H9 (cell line): ENCODE data around the gene SH3GL1. TPM values are rescaled to one million over a fixed set of nuclear protein-coding genes. Genes with fewer than 3 reads are reported as not detected.
A peak's percentile ranks its signal among the peaks of the same experiment; 100 is the strongest.

Source experiments
- DNase-seq: peaks from one replicate; pipeline ENCODE4 v3.0.0-alpha.2; 2017
- H2AFZ ChIP-seq: one replicate; pipeline ENCODE4 v1.6.1; 2013; ENCODE audit warnings: mild to moderate bottlenecking, low read length, control low read depth, moderate library complexity
- H2AK5ac ChIP-seq: 2 replicates; pipeline ENCODE4 v1.6.1; 2013; ENCODE audit warnings: low read length, control low read depth, mixed read lengths; ENCODE audit not compliant: insufficient read length
- H2BK120ac ChIP-seq: one replicate; pipeline ENCODE4 v1.6.1; 2013; ENCODE audit warnings: low read depth, mild to moderate bottlenecking, low read length, control low read depth, inconsistent platforms; ENCODE audit not compliant: poor library complexity, severe bottlenecking
- H2BK12ac ChIP-seq: 2 replicates; pipeline ENCODE4 v1.6.1; 2013; ENCODE audit warnings: low read length, control low read depth, mixed read lengths, low read depth; ENCODE audit not compliant: insufficient read length
- H2BK15ac ChIP-seq: 2 replicates; pipeline ENCODE4 v1.6.1; 2013; ENCODE audit warnings: low read depth, low read length, control low read depth
- H2BK20ac ChIP-seq: one replicate; pipeline ENCODE4 v1.6.1; 2013; ENCODE audit warnings: low read depth, mild to moderate bottlenecking, low read length, control low read depth, inconsistent platforms; ENCODE audit not compliant: poor library complexity, severe bottlenecking
- H2BK5ac ChIP-seq: 2 replicates; pipeline ENCODE4 v1.6.1; 2013; ENCODE audit warnings: low read length, control low read depth, mixed read lengths; ENCODE audit not compliant: insufficient read length
- H3K14ac ChIP-seq: 2 replicates; pipeline ENCODE4 v1.6.1; 2013; ENCODE audit warnings: low read length, control low read depth; ENCODE audit not compliant: insufficient read depth
- H3K18ac ChIP-seq: 2 replicates; pipeline ENCODE4 v1.6.1; 2013; ENCODE audit warnings: low read depth, mild to moderate bottlenecking, mixed read lengths, low read length, control low read depth; ENCODE audit not compliant: insufficient read length
- H3K23ac ChIP-seq: 2 replicates; pipeline ENCODE4 v1.6.1; 2013; ENCODE audit warnings: low read length, control low read depth, mixed read lengths, low read depth; ENCODE audit not compliant: insufficient read length
- H3K23me2 ChIP-seq: 2 replicates; pipeline ENCODE4 v1.6.1; 2013; ENCODE audit warnings: low read depth, mild to moderate bottlenecking, mixed read lengths, low read length, control low read depth; ENCODE audit not compliant: insufficient read length, poor library complexity, severe bottlenecking
- H3K27ac ChIP-seq: 2 replicates; pipeline ENCODE4 v1.5.1; 2013; ENCODE audit warnings: low read length, control low read depth, mixed read lengths, low read depth; ENCODE audit not compliant: insufficient read length
- H3K27me3 ChIP-seq: 2 replicates; pipeline ENCODE4 v1.6.1; 2013; ENCODE audit warnings: low read length, control low read depth, inconsistent platforms; ENCODE audit not compliant: insufficient read depth
- H3K4ac ChIP-seq: 2 replicates; pipeline ENCODE4 v1.6.1; 2013; ENCODE audit warnings: low read depth, mild to moderate bottlenecking, control low read depth, inconsistent platforms, low read length, moderate library complexity
- H3K4me1 ChIP-seq: 2 replicates; pipeline ENCODE4 v1.6.1; 2013; ENCODE audit warnings: low read length, control low read depth, inconsistent platforms; ENCODE audit not compliant: insufficient read depth
- H3K4me2 ChIP-seq: 2 replicates; pipeline ENCODE4 v1.6.1; 2013; ENCODE audit warnings: low read length, control low read depth, mixed read lengths; ENCODE audit not compliant: insufficient read length, insufficient read depth
- H3K56ac ChIP-seq: 2 replicates; pipeline ENCODE4 v1.6.1; 2013; ENCODE audit warnings: low read depth, mild to moderate bottlenecking, mixed read lengths, low read length, control low read depth; ENCODE audit not compliant: insufficient read length
- H3K79me1 ChIP-seq: 2 replicates; pipeline ENCODE4 v1.6.1; 2013; ENCODE audit warnings: low read depth, mild to moderate bottlenecking, moderate library complexity, low read length, control low read depth, inconsistent platforms; ENCODE audit not compliant: insufficient read depth, poor library complexity, severe bottlenecking
- H3K79me2 ChIP-seq: 2 replicates; pipeline ENCODE4 v1.6.1; 2013; ENCODE audit warnings: low read length, control low read depth, inconsistent platforms; ENCODE audit not compliant: insufficient read depth
- H3K9ac ChIP-seq: 2 replicates; pipeline ENCODE4 v1.6.1; 2013; ENCODE audit warnings: low read length, control low read depth, mixed read lengths; ENCODE audit not compliant: insufficient read length; ENCODE audit errors: extremely low read depth
- H3K9me3 ChIP-seq: one replicate; pipeline ENCODE4 v1.6.1; 2013; ENCODE audit warnings: low read depth, low read length, inconsistent platforms; ENCODE audit not compliant: control insufficient read depth
- H3T11ph ChIP-seq: one replicate; pipeline ENCODE4 v1.6.1; 2013; ENCODE audit warnings: mild to moderate bottlenecking, low read length, control low read depth, inconsistent platforms
- H4K20me1 ChIP-seq: one replicate; pipeline ENCODE4 v1.6.1; 2013; ENCODE audit not compliant: control insufficient read depth, insufficient read length, insufficient read depth
- H4K5ac ChIP-seq: 2 replicates; pipeline ENCODE4 v1.6.1; 2013; ENCODE audit warnings: low read depth, mild to moderate bottlenecking, mixed read lengths, low read length, control low read depth; ENCODE audit not compliant: insufficient read length
- H4K8ac ChIP-seq: replicated peaks from 2 replicates; pipeline ENCODE4 v1.6.1; 2013; ENCODE audit warnings: low read length, control low read depth, mixed read lengths, low read depth; ENCODE audit not compliant: insufficient read length
- H4K91ac ChIP-seq: 2 replicates; pipeline ENCODE4 v1.6.1; 2013; ENCODE audit warnings: low read depth, mild to moderate bottlenecking, moderate library complexity, mixed read lengths, low read length, control low read depth; ENCODE audit not compliant: insufficient read length
- H3K27ac Mint-ChIP-seq, 3 experiments: 2 replicates in 2 of 3; 3 replicates in 1 of 3; pipeline ENCODE4 v1.8.0; 2020 to 2021; ENCODE audit warnings: mixed read lengths in 3 of 3, mild to moderate bottlenecking in 1 of 3, moderate library complexity in 1 of 3
- H3K27me3 Mint-ChIP-seq: 2 replicates; pipeline ENCODE4 v1.8.0; 2021; ENCODE audit warnings: low read depth, mild to moderate bottlenecking, moderate library complexity, mixed read lengths
- H3K36me3 Mint-ChIP-seq, 3 experiments: 2 replicates in 2 of 3; 3 replicates in 1 of 3; pipeline ENCODE4 v1.8.0; 2020 to 2021; ENCODE audit warnings: low read depth in 3 of 3, mixed read lengths in 3 of 3; ENCODE audit not compliant: insufficient read depth in 1 of 3
- H3K4me1 Mint-ChIP-seq, 2 experiments: 2 replicates each; pipeline ENCODE4 v1.8.0; 2020; ENCODE audit warnings: mixed read lengths in 2 of 2
- H3K4me3 Mint-ChIP-seq, 2 experiments: 2 replicates in 1 of 2; 3 replicates in 1 of 2; pipeline ENCODE4 v1.8.0; 2020 to 2021; ENCODE audit warnings: mild to moderate bottlenecking in 2 of 2, mixed read lengths in 2 of 2, moderate library complexity in 1 of 2
- H3K9me3 Mint-ChIP-seq, 2 experiments: 2 replicates in 1 of 2; 3 replicates in 1 of 2; pipeline ENCODE4 v1.8.0; 2020; ENCODE audit warnings: mild to moderate bottlenecking in 2 of 2, mixed read lengths in 2 of 2, moderate library complexity in 1 of 2
- CTCF ChIP-seq: fragments of 200-600 bp; sonication (generic); conservative IDR thresholded peaks from 3 replicates; pipeline ENCODE4 v1.8.0; 2021; ENCODE audit warnings: antibody characterized with exemption, mild to moderate bottlenecking
- WGBS: extraction: QIAGEN DNeasy Blood & Tissue Kit; methylation state at CpG from one replicate; pipeline ENCODE4 v1.1.7; 2013; ENCODE audit warnings: missing lambda C conversion rate, low lambda C conversion rate, mixed read lengths; ENCODE audit not compliant: insufficient read length; ENCODE audit errors: extremely low coverage; 5-methylcytosine and 5-hydroxymethylcytosine counted together
- total RNA-seq: library from RNA; stranded (reverse); gene quantifications from 2 replicates; pipeline ENCODE4 v1.2.1, GENCODE V29; 2021

SH3GL1 gene
- total RNA-seq, 1 experiment from 2014 or later, result 85.5 TPM

DNA sequence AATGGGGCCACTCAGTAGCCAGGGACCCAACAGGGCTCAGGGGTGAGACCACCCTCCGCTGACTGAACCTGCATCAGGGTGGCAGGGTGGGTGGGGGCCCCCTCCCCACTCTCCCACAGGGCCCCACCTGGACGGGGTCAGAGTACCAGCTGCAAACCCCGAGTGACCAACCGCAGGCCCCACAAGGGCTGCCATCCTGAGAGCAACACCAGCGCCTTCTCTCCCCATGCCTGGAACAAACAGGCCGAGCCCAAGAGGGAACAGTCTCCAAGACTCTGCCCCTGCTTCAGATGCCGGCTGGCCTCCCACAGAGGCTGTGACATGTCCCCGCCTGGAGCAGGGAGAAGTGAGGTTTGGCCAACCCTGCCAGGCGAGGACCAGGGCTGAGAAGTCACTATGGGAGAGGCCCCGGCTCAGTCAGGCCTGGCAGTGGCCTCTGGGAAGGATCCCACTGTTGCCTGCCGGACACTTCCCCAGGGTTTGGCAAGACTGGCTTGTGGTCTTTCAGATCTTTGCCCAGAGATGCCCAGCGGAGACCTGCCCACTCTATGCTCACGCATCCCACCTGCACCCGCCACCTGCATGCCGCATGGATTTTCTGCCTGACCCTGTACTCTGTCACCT is 29.8 kb downstream of the SH3GL1 start:
- H3K4me1 ChIP-seq, result peaks cover under 1% of the 10 kb centered on the region; the same call in 1 of the 2 replicates
- no peak overlapping the region for H4K91ac ChIP-seq
- H3T11ph ChIP-seq, result no peak overlapping the region
- no peak overlapping the region for H3K18ac ChIP-seq
- no peak overlapping the region for H3K4me3 Mint-ChIP-seq
- no peaks in the 10 kb centered on the region for H3K27me3 ChIP-seq
- H3K27ac Mint-ChIP-seq, result peak overlapping the region in 2 of 3 experiments; percentile 31 to 39; a peak in 1 of 7 replicates
- H2BK120ac ChIP-seq, result no peak overlapping the region
- H4K20me1 ChIP-seq, result no peaks in the 10 kb centered on the region
- no peaks in the 10 kb centered on the region; the same call in 1 of the 2 replicates for H3K79me2 ChIP-seq
- TF ChIP-seq CTCF, result no peak
- H3K4me2 ChIP-seq, result no peak overlapping the region
- H3K27ac ChIP-seq, result no peak overlapping the region
- H2BK15ac ChIP-seq, result no peak overlapping the region
- H2BK20ac ChIP-seq, result no peak overlapping the region
- no peak overlapping the region for H2BK5ac ChIP-seq
- peaks cover 4% of the 10 kb centered on the region; the same call in 1 of the 2 replicates for H3K27me3 Mint-ChIP-seq
- H4K8ac ChIP-seq, result no peak overlapping the region
- no peak for DNase-seq
- no peak overlapping the region for H4K5ac ChIP-seq
- H3K9me3 Mint-ChIP-seq, result no peaks in the 10 kb centered on the region
- H3K4ac ChIP-seq, result no peak overlapping the region
- H3K79me1 ChIP-seq, result peaks cover 4% of the 10 kb centered on the region
- no peak overlapping the region for H3K23ac ChIP-seq
- H3K23me2 ChIP-seq, result no peaks in the 10 kb centered on the region
- no CpG with 5 or more reads among the region's 15 CpGs for WGBS
- no peak overlapping the region for H3K14ac ChIP-seq
- peaks cover 3 to 10% (median 8%) of the 10 kb centered on the region in 3 experiments; a peak in 4 of 7 replicates for H3K36me3 Mint-ChIP-seq
- H3K56ac ChIP-seq, result no peak overlapping the region
- H2AK5ac ChIP-seq, result no peak overlapping the region
- H2BK12ac ChIP-seq, result no peak overlapping the region
- peaks cover 18 to 30% of the 10 kb centered on the region in 2 experiments for H3K4me1 Mint-ChIP-seq
- no peak overlapping the region for H2AFZ ChIP-seq
- no peak overlapping the region for H3K9ac ChIP-seq
- H3K9me3 ChIP-seq, result no peaks in the 10 kb centered on the region
